Psoas muscle (tissue), 7 donors: ENCODE results near the gene EMILIN1. TPM values are rescaled to one million over a fixed set of nuclear protein-coding genes. Genes with fewer than 3 reads are reported as not detected.

Experiments
- polyA plus RNA-seq, 3 donors: library from polyadenylated mRNA; stranded (reverse); fragments of 200-250 nt; gene quantifications; one replicate each; pipeline ENCODE4 v1.2.3, GENCODE V29; 2013
- total RNA-seq, 4 donors: library from RNA; stranded (reverse); fragmentation: NEBNext Ultra II Directional in 2 of 4; extraction: Animal tissue kit (Norgen Biotek cat#: 25700) in 2 of 4; gene quantifications; one replicate each; pipeline versions ENCODE4 v1.2.1 to v1.2.4, GENCODE V29; 2021 to 2023
- donor health status: healthy with polysubstance abuse.
- donor health status: DM: no; HTN: no; CAD: no; lungs with moderate emphysema.
- donor health status: Bipolar disorder and iron deficiency.
- donor health status: healthy.
- donor health status: DM: no; HTN: no; CAD: no.
- donor health status: DM: no; HTN: no; CAD: no.
- donor health status: DM: yes; HTN: yes; CAD: no.

EMILIN1 gene
- total and polyA plus RNA-seq, 7 donors, result 4.9 to 14.3 (median 6.1) TPM

Other genes starting within 250 kb of the EMILIN1 start
- under 1 TPM in 2 of 4 donors, not detected in 2; 0.07 to 0.39 TPM for gene DPYSL5, start 230.5 kb upstream of the EMILIN1 start, total RNA-seq
- gene DPYSL5, start 230.5 kb upstream of the EMILIN1 start, polyA plus RNA-seq, result under 1 TPM in 2 of 3 donors, not detected in 1; 0.03 to 0.09 TPM
- 100 to 1,000 TPM; 101 to 148 (median 122) TPM for gene MAPRE3, start 108.0 kb upstream of the EMILIN1 start, total RNA-seq
- 100 to 1,000 TPM in 1 of 3 donors, 10 to 100 TPM in 2; 22.1 to 149 (median 76.3) TPM for gene MAPRE3, start 108.0 kb upstream of the EMILIN1 start, polyA plus RNA-seq
- 10 to 100 TPM; 32.3 to 50.4 (median 41.5) TPM for gene TMEM214, start 45.6 kb upstream of the EMILIN1 start, total RNA-seq
- gene TMEM214, start 45.6 kb upstream of the EMILIN1 start, polyA plus RNA-seq, result 10 to 100 TPM; 29.4 to 43.2 (median 35.8) TPM
- gene AGBL5, start 26.9 kb upstream of the EMILIN1 start, total RNA-seq, result 1 to 10 TPM; 5.5 to 8.6 (median 7.6) TPM
- gene AGBL5, start 26.9 kb upstream of the EMILIN1 start, polyA plus RNA-seq, result 1 to 10 TPM; 3.6 to 5.3 (median 5.0) TPM
- 100 to 1,000 TPM; 186 to 304 (median 236) TPM for gene OST4, start 7.0 kb upstream of the EMILIN1 start, total RNA-seq
- 100 to 1,000 TPM; 259 to 396 (median 306) TPM for gene OST4, start 7.0 kb upstream of the EMILIN1 start, polyA plus RNA-seq
- 1 to 10 TPM; 1.5 to 4.5 (median 2.4) TPM for gene KHK, start 8.2 kb downstream of the EMILIN1 start, total RNA-seq
- gene KHK, start 8.2 kb downstream of the EMILIN1 start, polyA plus RNA-seq, result 1 to 10 TPM; 1.8 to 5.8 (median 2.9) TPM
- gene CGREF1, start 40.5 kb downstream of the EMILIN1 start, total RNA-seq, result 10 to 100 TPM in 1 of 4 donors, 1 to 10 TPM in 3; 4.1 to 15.8 (median 6.1) TPM
- gene CGREF1, start 40.5 kb downstream of the EMILIN1 start, polyA plus RNA-seq, result 1 to 10 TPM; 2.8 to 7.9 (median 6.6) TPM
- 1 to 10 TPM; 1.4 to 4.5 (median 3.7) TPM for gene ABHD1, start 45.2 kb downstream of the EMILIN1 start, total RNA-seq
- 1 to 10 TPM; 1.9 to 4.1 (median 3.9) TPM for gene ABHD1, start 45.2 kb downstream of the EMILIN1 start, polyA plus RNA-seq
- 100 to 1,000 TPM in 2 of 4 donors, 10 to 100 TPM in 2; 57.4 to 206 (median 111) TPM for gene PREB, start 56.0 kb downstream of the EMILIN1 start, total RNA-seq
- gene PREB, start 56.0 kb downstream of the EMILIN1 start, polyA plus RNA-seq, result 100 to 1,000 TPM in 2 of 3 donors, 10 to 100 TPM in 1; 96.1 to 138 (median 125) TPM
- gene PRR30, start 60.8 kb downstream of the EMILIN1 start, total RNA-seq, result not detected
- not detected for gene PRR30, start 60.8 kb downstream of the EMILIN1 start, polyA plus RNA-seq
- gene TCF23, start 70.4 kb downstream of the EMILIN1 start, total RNA-seq, result under 1 TPM in 2 of 4 donors, not detected in 2; 0.20 to 0.63 TPM
- under 1 TPM in 2 of 3 donors, not detected in 1; 0.05 to 0.06 TPM for gene TCF23, start 70.4 kb downstream of the EMILIN1 start, polyA plus RNA-seq
- gene ATRAID, start 133.4 kb downstream of the EMILIN1 start, total RNA-seq, result 100 to 1,000 TPM in 2 of 4 donors, 10 to 100 TPM in 2; 87.1 to 113 (median 98.2) TPM
- gene ATRAID, start 133.4 kb downstream of the EMILIN1 start, polyA plus RNA-seq, result 100 to 1,000 TPM in 2 of 3 donors, 10 to 100 TPM in 1; 89.3 to 188 (median 136) TPM
- gene SLC5A6, start 133.7 kb downstream of the EMILIN1 start, total RNA-seq, result 10 to 100 TPM; 16.8 to 64.2 (median 21.1) TPM
- 10 to 100 TPM; 21.1 to 47.0 (median 24.9) TPM for gene SLC5A6, start 133.7 kb downstream of the EMILIN1 start, polyA plus RNA-seq
- 1 to 10 TPM; 7.8 to 8.6 (median 8.2) TPM for gene CAD, start 138.8 kb downstream of the EMILIN1 start, total RNA-seq
- gene CAD, start 138.8 kb downstream of the EMILIN1 start, polyA plus RNA-seq, result 10 to 100 TPM in 1 of 3 donors, 1 to 10 TPM in 2; 5.9 to 13.6 (median 7.3) TPM
- under 1 TPM in 3 of 4 donors, not detected in 1; 0.10 to 0.92 (median 0.34) TPM for gene SLC30A3, start 184.4 kb downstream of the EMILIN1 start, total RNA-seq
- under 1 TPM; 0.03 to 0.16 (median 0.09) TPM for gene SLC30A3, start 184.4 kb downstream of the EMILIN1 start, polyA plus RNA-seq
- gene DNAJC5G, start 196.8 kb downstream of the EMILIN1 start, total RNA-seq, result not detected
- not detected for gene DNAJC5G, start 196.8 kb downstream of the EMILIN1 start, polyA plus RNA-seq
- 100 to 1,000 TPM; 387 to 784 (median 462) TPM for gene TRIM54, start 203.8 kb downstream of the EMILIN1 start, total RNA-seq
- gene TRIM54, start 203.8 kb downstream of the EMILIN1 start, polyA plus RNA-seq, result 100 to 1,000 TPM; 136 to 315 (median 282) TPM
- gene UCN, start 229.8 kb downstream of the EMILIN1 start, total RNA-seq, result under 1 TPM in 1 of 4 donors, not detected in 3; 0.46 TPM
- gene UCN, start 229.8 kb downstream of the EMILIN1 start, polyA plus RNA-seq, result 1 to 10 TPM in 1 of 3 donors, under 1 TPM in 2; 0.26 to 3.6 (median 0.44) TPM
- gene MPV17, start 244.5 kb downstream of the EMILIN1 start, total RNA-seq, result 10 to 100 TPM; 11.9 to 20.9 (median 14.9) TPM
- gene MPV17, start 244.5 kb downstream of the EMILIN1 start, polyA plus RNA-seq, result 10 to 100 TPM; 13.1 to 29.0 (median 14.5) TPM